SK-N-SH (cell line): Measurements from ENCODE around the gene ARHGAP45. TPM values are rescaled to one million over a fixed set of nuclear protein-coding genes. Genes with fewer than 3 reads are reported as not detected.

Experiments used
- CTCF ChIA-PET: fragments of 300-600, 350-600 bp; formaldehyde crosslinking; extraction: SDS; loops from one replicate; lab custom pipeline; 2021; lab: Yijun Ruan, JAX
- POLR2A ChIA-PET: fragments of 350-600 bp; sonication (Branson Sonifier 250); formaldehyde crosslinking; extraction: SDS; loops from one replicate; lab custom pipeline; 2020; ENCODE audit warnings: antibody characterized with exemption, inconsistent platforms; lab: Yijun Ruan, JAX
- DNase-seq: peaks from one replicate; pipeline ENCODE4 v3.0.0; 2012
- H2AFZ ChIP-seq: fragments of 200-600 bp; sonication (generic); 2 replicates; pipeline ENCODE4 v1.8.1; 2016; ENCODE audit warnings: antibody characterized with exemption, mild to moderate bottlenecking, low read depth
- H3F3A ChIP-seq: fragments of 200-600 bp; sonication (generic); replicated peaks from 2 replicates; pipeline ENCODE3; 2016; ENCODE audit warnings: antibody characterized with exemption, mild to moderate bottlenecking; ENCODE audit not compliant: insufficient read depth
- H3K27ac ChIP-seq, 2 experiments: fragments of 200-500 bp in 1 of 2; fragments of 200-600 bp in 1 of 2; sonication (Bioruptor generic) in 1 of 2; sonication (generic), shearing (Covaris generic) in 1 of 2; 2 replicates each; pipeline versions ENCODE4 v1.5.1 to v1.6.1; 2014 to 2016; ENCODE audit warnings: low read depth in 2 of 2, inconsistent platforms in 1 of 2, low read length in 1 of 2, mild to moderate bottlenecking in 1 of 2, mixed read lengths in 1 of 2
- H3K27me3 ChIP-seq: fragments of 200-600 bp; sonication (generic), shearing (Covaris generic); 2 replicates; pipeline ENCODE4 v1.6.1; 2016; ENCODE audit warnings: mixed run types; ENCODE audit not compliant: insufficient read depth
- H3K36me3 ChIP-seq, 2 experiments: fragments of 200-500 bp in 1 of 2; fragments of 200-600 bp in 1 of 2; sonication (Bioruptor generic) in 1 of 2; sonication (generic) in 1 of 2; replicated peaks in 1 of 2; 2 replicates each; pipeline versions ENCODE3 to v1.5.1; 2014 to 2016; ENCODE audit warnings: low read length in 1 of 2, mild to moderate bottlenecking in 1 of 2; ENCODE audit not compliant: insufficient read depth in 2 of 2, control insufficient read depth in 1 of 2
- H3K4me1 ChIP-seq, 2 experiments: fragments of 200-500 bp in 1 of 2; fragments of 200-600 bp in 1 of 2; sonication (Bioruptor generic) in 1 of 2; sonication (generic), shearing (Covaris generic) in 1 of 2; 2 replicates each; pipeline versions ENCODE4 v1.5.1 to v1.6.1; 2014 to 2016; ENCODE audit warnings: low read depth in 1 of 2, low read length in 1 of 2, mixed run types in 1 of 2; ENCODE audit not compliant: insufficient read depth in 2 of 2, control insufficient read depth in 1 of 2
- H3K4me2 ChIP-seq: fragments of 200-600 bp; sonication (generic), shearing (Covaris generic); 2 replicates; pipeline ENCODE4 v1.6.1; 2017; ENCODE audit warnings: mixed run types
- H3K4me3 ChIP-seq, 2 experiments: fragments of 200-500 bp in 1 of 2; fragments of 200-600 bp in 1 of 2; sonication (Bioruptor generic) in 1 of 2; sonication (generic), shearing (Covaris generic) in 1 of 2; 2 replicates each; pipeline versions ENCODE4 v1.5.1 to v1.8.1; 2014 to 2016; ENCODE audit warnings: low read depth in 2 of 2, inconsistent platforms in 1 of 2, low read length in 1 of 2, mild to moderate bottlenecking in 1 of 2, mixed read lengths in 1 of 2, moderate library complexity in 1 of 2
- H3K79me2 ChIP-seq: fragments of 200-600 bp; sonication (generic); 2 replicates; pipeline ENCODE4 v1.8.1; 2017; ENCODE audit warnings: mild to moderate bottlenecking; ENCODE audit not compliant: insufficient read depth
- H3K9ac ChIP-seq: fragments of 200-600 bp; sonication (generic); 2 replicates; pipeline ENCODE4 v1.6.1; 2017; ENCODE audit warnings: mixed run types
- H3K9me2 ChIP-seq: fragments of 200-600 bp; sonication (generic); 2 replicates; pipeline ENCODE4 v1.6.1; 2017; ENCODE audit warnings: mixed run types
- H3K9me3 ChIP-seq: fragments of 200-600 bp; sonication (generic); 2 replicates; pipeline ENCODE4 v1.6.1; 2017; ENCODE audit warnings: mixed run types, mild to moderate bottlenecking, moderate library complexity
- H4K20me1 ChIP-seq: fragments of 200-600 bp; sonication (generic); 2 replicates; pipeline ENCODE4 v1.6.1; 2017; ENCODE audit warnings: mild to moderate bottlenecking, mixed run types; ENCODE audit not compliant: insufficient read depth
- CHD2 ChIP-seq: fragments of 150-350 bp; IDR thresholded peaks from 2 replicates; pipeline ENCODE4 v1.6.1; 2018; ENCODE audit warnings: low read length; ENCODE audit not compliant: partially characterized antibody
- FOXJ3 ChIP-seq: sonication (generic); formaldehyde crosslinking; IDR thresholded peaks from 2 replicates; pipeline ENCODE4 v1.5.1; 2020; ENCODE audit warnings: mild to moderate bottlenecking, missing genetic modification reagents
- GABPA ChIP-seq: IDR thresholded peaks from 2 replicates; pipeline ENCODE4 v1.4.0; 2012; ENCODE audit warnings: low read depth, mild to moderate bottlenecking
- GATA2 ChIP-seq: sonication (generic); formaldehyde crosslinking; IDR thresholded peaks from 2 replicates; pipeline ENCODE4 v1.5.0; 2020; ENCODE audit warnings: mild to moderate bottlenecking, missing genetic modification reagents
- POLR2AphosphoS5 ChIP-seq: IDR thresholded peaks from 2 replicates; pipeline ENCODE4 v1.6.1; 2012; ENCODE audit warnings: low read depth, low read length
- RXRA ChIP-seq: IDR thresholded peaks from 2 replicates; pipeline ENCODE4 v1.4.0; 2012; ENCODE audit warnings: low read depth, mild to moderate bottlenecking, borderline replicate concordance
- SIN3A ChIP-seq: IDR thresholded peaks from 2 replicates; pipeline ENCODE4 v1.6.1; 2012; ENCODE audit warnings: low read depth, mild to moderate bottlenecking, low read length, moderate library complexity, borderline replicate concordance
- TAF1 ChIP-seq: IDR thresholded peaks from 2 replicates; pipeline ENCODE4 v1.6.1; 2012; ENCODE audit warnings: low read depth, mild to moderate bottlenecking, low read length, moderate library complexity, borderline replicate concordance
- USF1 ChIP-seq: IDR thresholded peaks from 2 replicates; pipeline ENCODE4 v1.4.0; 2012; ENCODE audit warnings: low read depth, borderline replicate concordance
- WGBS: methylation state at CpG from one replicate; pipeline ENCODE4 v1.1.6; 2017; ENCODE audit warnings: low lambda C conversion rate; 5-methylcytosine and 5-hydroxymethylcytosine counted together
- polyA plus RNA-seq, 3 experiments: library from polyadenylated mRNA; depleted of rRNA; stranded (reverse); fragments of >200 nt; gene quantifications; 2 replicates each; pipeline ENCODE4 v1.2.3, GENCODE V29; 2012
- TF ChIP-seq, protein P1 (sequence below): fragments of 150-350 bp; IDR thresholded peaks from 2 replicates; pipeline ENCODE4 v1.6.1; 2016; ENCODE audit warnings: mild to moderate bottlenecking, low read depth, low read length
- TF ChIP-seq, protein P2 (sequence below): IDR thresholded peaks from 2 replicates; pipeline ENCODE4; 2012

The ARHGAP45 gene
- polyA plus RNA-seq, 1 of the 3 experiments (the other 2 are of a cell fraction) = 4.2 TPM

- WGBS = 93% methylated on average over 23 of the region's 35 CpGs
- no peak for DNase-seq
- H3K36me3 ChIP-seq = peaks cover 0 to 30% of the 10 kb centered on the region in 2 experiments
- H3K4me1 ChIP-seq = peaks cover 5 to 7% of the 10 kb centered on the region in 2 experiments; a peak in 2 of 4 replicates
- no peak overlapping the region for H3K4me3 ChIP-seq
- H3K27ac ChIP-seq = no peak overlapping the region
- TF ChIP-seq RXRA = no peak
- TF ChIP-seq POLR2AphosphoS5 = no peak
- TF ChIP-seq GABPA = no peak
- no peak for TF ChIP-seq GATA2 (CRISPR knock-in tag)
- TF ChIP-seq SIN3A = no peak
- TF ChIP-seq, protein P1, sequence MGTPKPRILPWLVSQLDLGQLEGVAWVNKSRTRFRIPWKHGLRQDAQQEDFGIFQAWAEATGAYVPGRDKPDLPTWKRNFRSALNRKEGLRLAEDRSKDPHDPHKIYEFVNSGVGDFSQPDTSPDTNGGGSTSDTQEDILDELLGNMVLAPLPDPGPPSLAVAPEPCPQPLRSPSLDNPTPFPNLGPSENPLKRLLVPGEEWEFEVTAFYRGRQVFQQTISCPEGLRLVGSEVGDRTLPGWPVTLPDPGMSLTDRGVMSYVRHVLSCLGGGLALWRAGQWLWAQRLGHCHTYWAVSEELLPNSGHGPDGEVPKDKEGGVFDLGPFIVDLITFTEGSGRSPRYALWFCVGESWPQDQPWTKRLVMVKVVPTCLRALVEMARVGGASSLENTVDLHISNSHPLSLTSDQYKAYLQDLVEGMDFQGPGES = no peak
- no peak for TF ChIP-seq USF1
- no peak for TF ChIP-seq FOXJ3
- TF ChIP-seq TAF1 = no peak
- TF ChIP-seq, protein P2, sequence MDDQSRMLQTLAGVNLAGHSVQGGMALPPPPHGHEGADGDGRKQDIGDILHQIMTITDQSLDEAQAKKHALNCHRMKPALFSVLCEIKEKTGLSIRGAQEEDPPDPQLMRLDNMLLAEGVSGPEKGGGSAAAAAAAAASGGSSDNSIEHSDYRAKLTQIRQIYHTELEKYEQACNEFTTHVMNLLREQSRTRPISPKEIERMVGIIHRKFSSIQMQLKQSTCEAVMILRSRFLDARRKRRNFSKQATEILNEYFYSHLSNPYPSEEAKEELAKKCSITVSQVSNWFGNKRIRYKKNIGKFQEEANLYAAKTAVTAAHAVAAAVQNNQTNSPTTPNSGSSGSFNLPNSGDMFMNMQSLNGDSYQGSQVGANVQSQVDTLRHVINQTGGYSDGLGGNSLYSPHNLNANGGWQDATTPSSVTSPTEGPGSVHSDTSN = no peak
- no peak for TF ChIP-seq CHD2
- no peaks in the 10 kb centered on the region for H3K9me2 ChIP-seq
- H3F3A ChIP-seq = peaks cover 9% of the 10 kb centered on the region
- H3K9me3 ChIP-seq = no peaks in the 10 kb centered on the region
- H3K4me2 ChIP-seq = no peak overlapping the region
- H2AFZ ChIP-seq = no peak overlapping the region
- ChIA-PET CTCF (interaction anchor here (3.6 kb wide), 1 partner anchor 13 kb away, joined by 44 read pairs; the partner anchor contains the start of gene GPX4), POLR2A (no interaction called here)
- H4K20me1 ChIP-seq = no peaks in the 10 kb centered on the region
- H3K9ac ChIP-seq = no peak overlapping the region
- no peaks in the 10 kb centered on the region for H3K27me3 ChIP-seq
- no peaks in the 10 kb centered on the region for H3K79me2 ChIP-seq
Observed at GRCh38 chr19:1115646-1116420, 48.9 kb downstream of the ARHGAP45 start.
